GM19324 (cell line): ENCODE results near the gene TIAM1.

Experiments
- ATAC-seq: cut with Tn5 transposase; IDR thresholded peaks from one replicate; pipeline ENCODE4 v1.9.1; 2021; ENCODE audit warnings: mild to moderate bottlenecking, moderate library complexity; ENCODE audit not compliant: unreplicated experiment, low FRiP score

Gene TIAM1

DNA sequence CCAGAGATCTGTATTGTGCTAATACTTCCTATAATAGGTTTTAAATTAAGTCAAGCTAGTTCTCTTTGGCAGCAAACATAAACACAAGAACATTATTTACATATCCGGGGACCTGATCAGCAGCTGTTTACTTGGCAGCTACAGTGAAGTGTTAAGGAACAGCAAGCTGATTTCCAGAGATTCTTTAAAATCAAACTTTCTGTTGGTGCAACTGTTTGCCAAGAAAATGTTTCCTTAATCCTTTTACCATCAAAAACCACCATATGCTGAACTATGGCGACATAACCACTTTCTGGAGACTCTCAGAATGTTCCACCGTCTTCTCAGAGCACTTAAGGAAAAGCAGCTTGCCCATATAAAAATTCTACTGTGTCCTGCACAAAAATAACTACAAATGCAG lies 198.8 kb downstream of the TIAM1 start:
- no peak for ATAC-seq

DNA sequence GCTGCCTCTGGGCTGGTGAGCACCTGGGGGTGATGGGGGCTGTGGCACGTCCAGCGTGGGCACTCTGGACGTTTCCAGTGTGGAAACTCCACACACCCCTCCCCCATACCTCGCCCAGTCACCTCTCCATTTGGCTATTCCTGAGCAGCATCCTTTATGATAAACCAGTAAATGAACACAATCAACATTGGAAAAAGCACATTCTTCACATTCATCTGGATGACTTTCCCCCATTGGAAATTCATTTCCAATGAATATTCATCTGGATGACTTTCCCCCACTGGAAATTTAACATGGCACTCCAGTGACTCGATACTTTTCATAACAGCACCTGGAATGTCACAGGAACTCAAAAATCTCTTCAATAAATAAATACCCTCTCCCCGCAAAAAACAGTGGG lies 201.0 kb downstream of the TIAM1 start:
- no peak for ATAC-seq

DNA sequence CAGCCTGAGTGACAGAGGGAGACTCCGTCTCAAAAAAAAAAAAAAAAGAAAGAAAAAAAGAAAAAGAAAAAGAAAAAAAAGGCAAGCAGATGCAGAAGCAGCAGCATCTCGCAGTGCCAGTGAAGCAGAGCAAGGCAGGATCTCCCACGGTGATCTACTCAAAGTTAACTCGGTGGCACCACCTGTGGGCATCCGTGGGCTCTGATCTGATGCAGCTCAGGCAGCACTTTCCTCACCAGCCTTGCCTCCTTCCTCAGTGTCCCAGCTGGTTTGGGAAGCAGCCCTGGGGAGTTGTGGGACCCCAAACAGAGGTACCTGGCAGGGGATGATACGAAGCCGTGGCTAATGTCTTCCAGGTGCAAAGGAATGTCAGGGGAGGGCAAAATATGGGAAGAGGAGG lies 201.5 kb downstream of the TIAM1 start:
- no peak for ATAC-seq

DNA sequence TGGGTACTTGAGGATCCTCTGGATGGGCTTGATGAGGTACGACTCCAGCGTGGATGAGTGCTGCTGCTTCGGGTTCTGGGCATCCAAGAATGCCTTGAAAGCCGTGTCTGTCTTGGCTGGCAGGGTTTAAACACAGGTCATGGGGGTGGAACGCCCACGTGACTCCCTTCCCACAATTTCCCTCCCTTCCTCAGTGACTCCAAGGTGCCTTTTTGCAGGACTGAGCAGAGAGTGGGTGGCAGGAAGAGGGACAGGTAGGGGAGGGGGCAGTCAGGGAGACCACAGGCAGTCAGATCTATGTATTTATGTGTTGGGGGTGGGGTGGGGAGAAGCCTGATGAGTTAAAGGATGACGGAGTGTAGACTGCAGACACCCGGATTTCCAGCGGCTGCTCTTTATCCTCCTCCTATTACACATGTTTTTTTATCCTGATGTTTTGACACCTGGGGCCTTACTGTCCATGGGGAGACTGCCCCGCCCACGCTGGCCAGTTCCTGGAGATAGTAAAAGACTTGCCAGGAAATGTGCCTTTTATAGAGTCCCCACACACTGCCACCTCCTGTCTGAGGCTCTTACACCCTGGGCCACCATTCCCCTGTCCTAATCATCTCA lies 202.6 kb downstream of the TIAM1 start:
- ATAC-seq, result no peak

DNA sequence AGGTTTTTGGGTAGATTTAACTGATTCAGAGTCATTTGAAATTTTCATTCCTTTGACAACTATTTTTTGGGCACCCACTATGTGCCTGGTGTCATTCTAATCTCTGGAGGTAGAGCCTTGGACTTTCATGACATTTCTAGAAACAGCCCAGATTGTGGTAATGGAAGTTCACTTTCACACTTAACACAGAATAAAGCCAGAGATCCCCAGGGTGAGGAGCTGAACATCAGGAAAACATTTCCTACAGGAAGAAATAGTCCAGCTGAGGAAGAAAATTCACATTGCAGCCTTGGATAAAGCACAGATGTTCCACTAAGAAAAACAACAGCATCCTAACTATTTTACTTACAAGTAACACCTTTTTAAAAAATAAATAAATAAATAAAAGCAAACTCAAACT lies 203.4 kb downstream of the TIAM1 start:
- ATAC-seq, result no peak

DNA sequence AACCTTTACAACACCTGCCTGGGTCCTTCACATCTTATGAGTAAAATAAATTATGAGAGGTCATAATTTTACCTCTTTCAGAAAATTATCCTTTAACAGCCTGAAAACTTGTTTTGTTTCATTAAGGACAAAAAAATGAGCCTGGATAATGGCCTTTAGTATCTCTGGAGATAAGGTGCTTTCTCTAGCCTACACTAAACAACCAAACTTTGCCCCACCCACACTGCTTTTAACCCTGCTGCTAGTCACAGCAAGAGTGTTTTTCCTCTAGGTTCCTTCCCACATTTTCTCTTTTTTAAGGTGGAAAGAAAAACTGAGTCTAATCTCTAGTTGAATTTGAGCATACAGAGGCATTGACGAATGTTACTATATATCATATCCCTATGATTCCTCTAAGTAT lies 204.0 kb downstream of the TIAM1 start:
- no peak for ATAC-seq

DNA sequence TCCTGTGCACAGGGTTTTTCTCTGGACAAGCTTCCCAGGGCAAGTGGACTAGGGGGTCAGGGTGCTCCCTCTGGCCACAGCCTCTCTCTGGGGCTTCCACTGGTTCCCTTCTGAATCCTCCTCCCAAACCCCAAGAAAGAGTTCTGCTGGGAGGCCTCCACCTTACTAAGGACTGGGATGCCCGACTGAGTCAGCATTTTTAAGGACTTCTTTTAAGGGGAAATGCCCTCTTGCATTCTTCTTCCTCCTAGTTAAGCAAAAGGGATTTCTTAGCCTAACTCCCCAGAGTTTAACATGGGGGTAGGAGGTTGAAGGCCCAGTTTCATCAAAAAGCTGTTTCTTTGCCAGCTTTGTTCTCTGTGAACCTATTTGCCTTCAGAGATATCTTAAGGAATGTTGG lies 206.1 kb downstream of the TIAM1 start:
- no peak for ATAC-seq

DNA sequence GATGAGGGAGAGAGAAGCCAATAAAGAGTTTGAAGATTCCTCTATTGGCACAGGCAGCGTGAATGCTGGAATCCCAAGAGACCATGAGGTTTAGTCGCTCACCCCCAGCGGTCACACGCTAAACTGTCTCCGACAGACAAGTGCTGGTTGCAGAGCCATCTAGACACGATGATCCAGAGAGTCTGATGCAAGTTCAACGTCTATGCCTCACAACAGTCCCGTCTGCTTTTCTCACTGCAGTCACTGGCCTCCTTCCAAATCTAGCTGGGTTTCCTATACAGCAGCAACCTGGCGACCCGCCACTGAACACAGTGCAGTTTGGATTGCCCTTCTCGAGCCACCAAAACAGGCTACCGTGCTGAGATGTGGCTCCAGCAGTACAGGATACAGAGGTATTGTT lies 207.2 kb downstream of the TIAM1 start:
- ATAC-seq, result no peak

DNA sequence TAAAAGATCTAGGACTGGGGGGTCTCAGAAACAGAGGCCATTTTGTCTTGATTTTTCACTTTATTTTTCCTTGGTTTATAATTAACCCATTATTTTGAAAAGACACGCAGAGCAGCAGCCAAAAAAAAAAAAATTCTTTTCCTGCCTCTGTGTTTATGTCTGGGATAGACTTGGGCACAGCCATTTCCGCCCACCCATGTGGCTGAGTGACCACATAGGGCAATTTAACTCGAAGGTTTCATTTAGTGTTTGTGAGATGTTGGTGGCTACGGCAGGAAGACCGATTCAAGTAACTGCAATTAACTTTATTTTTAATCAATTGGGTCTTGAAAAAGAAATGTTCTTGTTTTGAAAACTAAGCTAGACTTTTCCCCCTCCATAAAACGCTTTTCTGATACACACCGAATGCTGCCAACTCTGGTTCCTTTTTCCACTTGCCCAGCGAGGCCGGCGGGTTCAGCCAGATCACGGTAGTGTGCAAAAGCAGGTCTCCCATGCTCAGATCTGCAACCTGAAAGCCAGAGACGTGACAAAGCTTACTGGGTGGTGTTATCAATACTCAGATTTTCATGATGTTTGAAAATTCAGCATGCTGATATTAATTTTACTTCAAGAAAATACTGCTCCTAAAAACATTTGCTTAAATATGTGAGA lies 208.4 kb downstream of the TIAM1 start:
- ATAC-seq, result no peak

DNA sequence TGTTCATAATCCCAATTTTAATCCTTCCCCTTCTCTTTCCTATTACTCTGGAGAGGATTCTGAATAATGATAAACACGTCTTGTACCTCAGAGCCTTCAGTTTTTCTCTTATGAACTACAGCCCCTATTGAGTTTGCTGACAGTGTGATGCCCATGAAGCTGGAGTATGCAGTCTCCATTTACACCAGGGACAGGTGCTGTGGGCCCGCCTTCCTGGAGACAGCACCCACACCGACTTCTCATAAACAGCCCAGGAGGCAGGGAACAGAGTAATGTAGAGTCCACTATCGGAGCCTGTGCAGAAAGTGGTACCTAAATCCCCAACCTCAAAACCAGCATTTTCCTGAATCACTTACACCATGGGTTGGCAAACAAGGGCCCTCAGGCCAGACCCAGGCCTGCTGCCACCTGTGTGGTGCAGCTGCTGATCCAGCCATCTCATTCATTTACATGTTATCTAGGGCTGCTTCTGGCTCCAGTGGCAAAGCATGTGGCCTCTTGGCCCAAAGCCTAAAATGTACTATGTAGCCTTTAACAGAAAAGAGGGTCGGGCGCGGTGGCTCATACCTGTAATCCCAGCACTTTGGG lies 210.7 kb downstream of the TIAM1 start:
- no peak for ATAC-seq

DNA sequence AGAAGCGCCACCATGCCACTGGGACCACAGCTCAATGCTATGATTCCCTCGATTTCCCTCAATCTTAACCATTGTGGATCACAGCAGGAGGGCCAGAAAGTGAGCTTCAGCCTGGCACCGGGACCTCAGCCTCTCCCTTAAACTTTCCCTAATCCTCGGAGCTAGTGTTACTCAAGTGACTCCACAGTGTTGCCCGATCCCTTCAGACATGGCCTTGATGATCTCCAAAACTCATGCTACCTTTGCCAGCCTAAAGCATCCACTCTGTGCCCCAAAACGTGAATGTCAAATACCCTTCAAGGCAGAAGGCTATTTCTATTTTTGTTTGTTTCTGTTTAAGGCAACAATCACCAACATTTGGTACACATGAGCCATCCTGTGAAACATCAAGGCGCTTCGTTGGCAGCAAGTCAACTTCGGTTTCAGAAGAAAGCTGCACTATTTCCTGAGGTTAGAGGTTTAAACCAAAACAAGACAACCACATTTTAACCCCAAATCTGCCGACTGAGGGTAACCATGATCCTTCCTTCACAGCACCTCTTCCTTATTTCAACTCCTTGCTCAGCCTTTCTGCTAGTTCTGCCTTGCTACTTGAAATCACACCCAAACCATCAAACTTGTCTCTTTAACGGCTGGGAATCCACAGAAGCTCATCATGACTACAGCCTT lies 211.4 kb downstream of the TIAM1 start:
- ATAC-seq, result no peak

DNA sequence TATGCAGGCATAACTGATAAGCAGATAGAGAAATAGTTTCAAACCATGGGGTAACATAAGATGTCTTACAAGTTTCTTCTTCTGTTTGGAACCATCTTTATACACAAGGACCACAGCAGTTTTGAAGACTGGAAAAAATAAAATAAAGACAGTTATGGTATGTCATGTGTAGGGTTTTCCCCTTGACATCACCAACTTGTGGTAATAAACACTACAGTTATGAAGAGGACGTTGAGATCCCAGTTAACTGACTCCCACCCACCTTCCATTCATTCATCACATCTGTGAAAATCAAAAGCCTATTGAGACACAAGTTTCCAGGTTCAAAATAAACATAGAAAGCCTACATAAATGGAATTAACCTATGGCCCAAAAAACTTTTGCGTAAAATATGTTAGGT lies 213.2 kb downstream of the TIAM1 start:
- ATAC-seq, result no peak

DNA sequence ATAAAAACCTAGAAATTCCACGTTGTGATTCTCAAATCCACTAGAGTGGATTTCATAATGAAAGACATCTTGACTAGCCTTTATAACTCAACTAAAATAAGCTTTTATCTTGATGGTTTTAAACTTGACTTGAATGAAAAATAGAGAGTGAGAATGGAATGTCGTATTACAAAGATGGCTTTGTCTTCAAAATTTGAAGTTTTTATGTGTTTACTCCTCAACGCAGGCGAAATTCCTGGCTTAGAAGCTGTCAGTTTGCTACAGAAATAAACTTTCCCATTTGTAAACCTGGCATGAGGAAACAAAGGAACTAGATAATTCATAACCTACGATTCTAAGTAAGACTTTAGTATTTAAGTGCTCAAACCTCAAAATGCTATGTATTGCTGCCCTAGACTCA lies 215.8 kb downstream of the TIAM1 start:
- ATAC-seq, result no peak

DNA sequence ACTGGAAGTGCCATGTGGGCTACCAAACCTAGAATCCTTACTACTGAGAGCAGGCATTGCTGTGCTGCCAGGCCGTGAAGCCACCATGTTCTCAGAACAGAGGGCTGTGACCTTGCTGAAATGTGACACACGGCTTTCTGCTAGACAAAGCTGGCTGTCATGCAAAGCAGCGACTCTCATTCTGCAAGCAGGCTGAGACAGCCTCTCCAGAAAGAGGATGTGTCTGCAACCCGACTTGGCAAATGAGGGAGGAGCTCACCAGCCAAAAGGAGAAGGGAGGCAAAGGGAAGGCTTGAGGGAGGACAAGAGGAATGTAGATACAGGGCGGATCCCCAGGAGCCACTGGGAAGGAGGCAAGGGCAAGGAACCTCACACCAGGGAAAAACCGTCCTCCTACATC lies 220.1 kb downstream of the TIAM1 start:
- ATAC-seq, result no peak

DNA sequence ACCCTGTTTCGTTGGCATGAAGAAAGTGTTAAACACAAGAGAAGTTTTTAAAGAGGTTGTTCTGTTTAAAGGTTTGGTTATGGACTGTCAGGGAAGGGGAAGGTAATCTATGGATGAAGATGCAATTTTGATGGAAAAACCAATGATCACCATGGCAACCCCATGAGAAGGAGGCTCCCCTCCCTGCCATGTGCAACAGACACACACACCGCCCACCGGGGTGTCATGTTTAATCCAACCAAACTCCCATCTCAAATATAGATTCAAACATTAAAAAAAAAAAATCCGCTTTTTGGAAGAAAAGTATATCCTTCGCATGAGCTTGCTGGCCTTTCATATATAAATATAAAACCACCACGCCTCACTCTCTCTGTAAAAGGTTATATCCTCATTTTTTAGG lies 224.9 kb downstream of the TIAM1 start:
- ATAC-seq, result no peak

DNA sequence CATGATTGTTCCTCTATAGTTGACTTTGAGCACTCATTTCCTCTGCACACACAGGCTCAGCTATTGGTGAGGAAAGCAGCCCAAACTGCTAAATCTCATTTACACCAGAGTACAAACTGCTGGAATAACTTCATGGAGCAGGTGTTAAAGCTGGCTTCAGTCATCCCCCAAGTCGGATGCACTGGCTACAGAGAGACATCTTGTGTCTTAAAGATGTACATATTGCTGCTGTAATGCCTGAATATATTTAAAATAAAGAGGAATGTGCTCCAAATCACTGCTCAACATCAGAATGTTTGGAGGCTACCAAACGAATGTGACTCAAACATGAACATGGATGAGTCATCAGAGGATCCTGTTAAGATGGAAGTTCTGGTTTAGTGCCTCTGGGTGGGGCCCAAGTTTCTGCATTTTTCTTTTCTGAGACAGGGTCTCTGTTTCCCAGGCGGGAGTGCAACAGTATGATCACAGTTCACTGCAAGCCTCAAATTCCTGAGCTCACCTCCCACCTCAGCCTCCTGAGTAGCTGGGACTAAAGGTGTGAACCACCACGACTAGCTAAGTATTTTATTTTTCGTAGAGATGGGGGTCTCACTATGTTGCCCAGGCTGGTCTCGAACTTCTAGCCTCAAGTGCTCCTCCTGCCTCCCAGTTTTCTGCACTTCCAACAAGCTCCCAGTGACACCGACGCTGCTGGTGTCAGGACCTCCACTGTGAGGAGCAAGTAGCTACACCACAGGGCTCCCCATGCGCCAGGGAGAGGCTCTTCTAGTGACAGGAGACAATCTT lies 226.7 kb downstream of the TIAM1 start:
- ATAC-seq, result no peak

DNA sequence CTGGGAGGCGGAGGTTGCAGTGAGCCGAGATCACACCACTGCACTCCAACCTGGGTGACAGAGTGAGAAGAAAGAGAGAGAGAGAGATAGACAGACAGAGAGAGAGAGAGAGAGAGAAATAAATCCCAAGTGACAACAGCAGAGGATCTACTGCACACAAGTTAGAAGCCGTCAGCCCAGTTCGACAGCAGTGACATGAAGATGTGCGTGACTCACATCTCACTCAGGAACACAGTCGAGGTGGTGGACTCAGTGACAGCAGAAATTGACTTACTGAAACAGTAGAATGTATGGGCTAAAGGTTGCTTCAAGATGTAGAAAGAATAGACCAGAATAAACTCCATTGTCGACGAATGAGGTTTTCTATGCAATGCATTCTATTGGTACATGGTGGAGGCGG lies 228.8 kb downstream of the TIAM1 start:
- ATAC-seq, result no peak

DNA sequence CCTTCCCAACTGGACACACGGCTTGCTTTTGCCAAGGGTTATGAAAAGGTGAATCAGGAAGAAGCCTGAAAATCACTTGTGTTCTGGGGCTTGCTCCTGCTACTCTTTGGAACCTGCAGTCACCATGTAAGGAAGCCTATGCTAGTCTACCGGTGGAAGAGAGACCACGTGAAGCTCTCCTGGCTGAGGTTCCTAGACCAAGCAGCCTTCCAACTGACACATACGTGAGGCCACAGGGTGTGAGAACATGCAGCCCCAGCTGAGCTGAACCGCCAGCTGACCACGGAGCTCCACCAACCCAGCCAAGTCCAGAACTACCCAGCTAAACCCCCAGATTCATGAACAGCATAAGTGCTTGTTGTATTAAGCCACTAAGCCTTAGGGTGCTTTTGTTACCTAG lies 233.0 kb downstream of the TIAM1 start:
- ATAC-seq, result no peak

DNA sequence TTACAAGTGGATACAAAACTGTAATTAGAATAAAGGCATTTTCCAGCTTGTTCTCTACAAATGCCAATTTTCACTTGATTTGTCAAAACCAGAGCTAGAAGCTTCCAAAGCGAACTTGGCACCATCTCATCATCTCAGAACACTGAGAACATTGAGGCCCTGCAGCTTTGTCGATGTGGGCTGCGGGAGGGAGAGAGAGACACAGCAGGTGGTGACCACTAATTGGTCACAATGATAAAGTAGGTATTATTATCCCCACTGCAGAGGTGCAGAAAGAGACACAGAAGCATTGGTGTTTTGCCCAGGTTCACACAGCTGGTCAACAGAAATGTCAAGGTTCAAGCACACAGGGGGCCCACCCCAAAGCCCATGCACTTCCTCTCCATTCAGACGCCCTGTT lies 233.6 kb downstream of the TIAM1 start:
- ATAC-seq, result no peak

DNA sequence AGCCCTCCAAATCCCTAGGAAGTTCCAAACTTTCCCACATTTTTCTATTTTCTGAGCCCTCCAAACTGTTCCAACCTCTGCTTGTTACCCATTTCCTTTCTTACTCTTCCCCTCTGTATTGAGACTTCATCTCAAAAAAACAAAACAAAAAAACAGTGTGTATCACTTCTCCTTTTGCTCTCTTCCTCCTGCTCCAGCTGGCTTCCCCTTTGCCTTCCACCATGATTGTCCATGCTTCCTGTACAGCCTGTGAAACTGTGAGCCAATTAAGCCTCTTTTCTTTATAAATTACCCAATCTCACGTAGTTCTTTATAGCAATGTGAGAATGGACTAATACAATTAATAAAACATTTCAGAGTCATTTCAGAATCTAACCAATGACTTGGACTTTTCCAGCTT lies 236.2 kb downstream of the TIAM1 start:
- ATAC-seq, result no peak

DNA sequence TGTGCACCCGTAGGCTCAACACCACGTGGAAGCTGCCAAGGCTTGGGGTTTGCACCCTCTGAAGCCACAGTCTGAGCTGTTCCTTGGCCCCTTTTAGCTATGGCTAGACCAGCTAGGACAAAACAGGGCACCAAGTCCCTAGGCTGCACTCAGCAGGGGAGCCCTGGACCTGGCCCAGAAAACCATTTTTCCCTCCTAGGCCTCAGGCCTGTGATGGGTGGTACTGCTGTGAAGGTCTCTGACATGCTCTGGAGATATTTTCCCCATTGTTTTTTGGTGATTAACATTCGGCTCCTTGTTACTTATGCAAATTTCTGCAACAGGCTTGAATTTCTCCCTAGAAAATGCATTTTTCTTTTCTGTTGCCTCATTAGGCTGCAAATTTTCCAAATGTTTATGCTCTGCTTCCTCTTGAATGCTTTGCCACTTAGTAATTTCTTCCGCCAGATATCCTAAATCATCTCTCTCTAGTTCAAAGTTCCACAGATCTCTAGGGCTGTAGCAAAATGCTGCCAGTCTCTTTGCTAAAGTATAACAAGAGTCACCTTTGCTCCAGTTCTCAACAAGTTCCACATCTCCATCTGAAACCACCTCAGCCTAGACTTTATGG lies 236.8 kb downstream of the TIAM1 start:
- ATAC-seq, result no peak
